OCI-LY1 (cell line): Measurements from ENCODE around the gene LRRC25.

Experiments used
- CTCF ChIP-seq: fragments of 200-600 bp; sonication (generic), shearing (Covaris generic); IDR thresholded peaks from 2 replicates; pipeline ENCODE4 v1.5.1; 2017; ENCODE audit warnings: mild to moderate bottlenecking, antibody characterized with exemption, low read length, moderate library complexity, mixed read lengths
- EZH2 ChIP-seq: fragments of 200-600 bp; sonication (generic), shearing (Covaris generic); IDR thresholded peaks from 2 replicates; pipeline ENCODE4 v1.8.0; 2017; ENCODE audit warnings: borderline replicate concordance, mixed run types, mild to moderate bottlenecking, antibody characterized with exemption, low read length, moderate library complexity, mixed read lengths

- no peak for TF ChIP-seq CTCF
- TF ChIP-seq EZH2: no peak
Observed at GRCh38 chr19:18439910-18440237, 42.5 kb upstream of the LRRC25 start.
